A549 (cell line): ENCODE measurements around the gene ABHD12. TPM values are rescaled to one million over a fixed set of nuclear protein-coding genes. Genes with fewer than 3 reads are reported as not detected.

Experiments used
- ATAC-seq, 2 experiments: fragments of 200-7000 bp in 1 of 2; fragments of >200 bp in 1 of 2; cut with Nextera tagmentation in 1 of 2; cut with Tn5 transposase in 1 of 2; 3 replicates each; pipeline versions ENCODE4 v1.8.0 to v1.9.1; 2018 to 2020; ENCODE audit warnings: mild to moderate bottlenecking in 1 of 2, moderate library complexity in 1 of 2
- CTCF ChIA-PET: fragments of 300-600 bp; sonication (Branson Sonifier 250); formaldehyde crosslinking; extraction: SDS; loops from one replicate; lab custom pipeline; 2021; ENCODE audit warnings: antibody characterized with exemption, inconsistent platforms; lab: Yijun Ruan, JAX
- POLR2A ChIA-PET: fragments of 350-600 bp; formaldehyde crosslinking; extraction: SDS; loops from one replicate; lab custom pipeline; 2021; ENCODE audit warnings: antibody characterized with exemption, inconsistent platforms; lab: Yijun Ruan, JAX
- DNase-seq, 2 experiments: peaks; one replicate each; pipeline versions ENCODE4 v3.0.0 to v3.0.0-alpha.2; 2011 to 2016; ENCODE audit warnings: low read depth in 1 of 2, low spot score in 1 of 2
- FAIRE-seq: peaks from 2 replicates; lab custom pipeline; 2011; peaks lifted over from hg19 to GRCh38; lab: Jason Lieb, UNC
- H3K27ac ChIP-seq, 2 experiments: fragments of >200 bp; sonication (Bioruptor Twin); formaldehyde crosslinking; 3 replicates each; pipeline ENCODE4 v1.5.1; 2016 to 2017
- H3K4me1 ChIP-seq: fragments of >200 bp; sonication (Bioruptor Twin); formaldehyde crosslinking; 3 replicates; pipeline ENCODE4 v1.6.1; 2016
- H3K4me2 ChIP-seq: fragments of >200 bp; sonication (Bioruptor Twin); formaldehyde crosslinking; 3 replicates; pipeline ENCODE4 v1.6.1; 2016
- H3K4me3 ChIP-seq: fragments of >200 bp; sonication (Bioruptor Twin); formaldehyde crosslinking; 3 replicates; pipeline ENCODE4 v1.5.1; 2016
- H3K9me3 ChIP-seq: fragments of >200 bp; sonication (Bioruptor Twin); formaldehyde crosslinking; 3 replicates; pipeline ENCODE4 v1.6.1; 2016
- BHLHE40 ChIP-seq: IDR thresholded peaks from 2 replicates; pipeline ENCODE4 v1.6.1; 2012; ENCODE audit warnings: low read depth, low read length, inconsistent platforms
- CBX8 ChIP-seq: fragments of 200-600 bp; sonication (generic); IDR thresholded peaks from 2 replicates; pipeline ENCODE4 v1.6.1; 2016
- ESRRA ChIP-seq: fragments of 150-350 bp; IDR thresholded peaks from 2 replicates; pipeline ENCODE4 v1.6.1; 2014; ENCODE audit warnings: mild to moderate bottlenecking, low read length, borderline replicate concordance
- FOSB ChIP-seq: fragments of 250-450 bp; sonication (Bioruptor Pico); IDR thresholded peaks from 2 replicates; pipeline ENCODE4 v1.5.0; 2020; ENCODE audit warnings: mild to moderate bottlenecking, moderate library complexity
- FOSL2 ChIP-seq, 2 experiments: fragments of 450-650 bp in 1 of 2; fragments of >200 bp in 1 of 2; sonication (Bioruptor Twin) in 1 of 2; formaldehyde crosslinking; IDR thresholded peaks; 2 replicates each; pipeline versions ENCODE4 v1.5.0 to v1.6.1; 2016 to 2020; ENCODE audit warnings: mild to moderate bottlenecking in 1 of 2, moderate library complexity in 1 of 2
- GATA3 ChIP-seq: IDR thresholded peaks from 2 replicates; pipeline ENCODE4 v1.6.1; 2012; ENCODE audit warnings: borderline replicate concordance
- HEYL ChIP-seq: fragments of 250-450 bp; sonication (Bioruptor Pico); IDR thresholded peaks from 2 replicates; pipeline ENCODE4 v1.8.0; 2021; ENCODE audit warnings: mild to moderate bottlenecking, moderate library complexity
- HOXA7 ChIP-seq: fragments of 250-450 bp; sonication (Bioruptor Pico); IDR thresholded peaks from 2 replicates; pipeline ENCODE4 v1.5.0; 2020; ENCODE audit warnings: mild to moderate bottlenecking, moderate library complexity
- HOXB13 ChIP-seq: fragments of 250-450 bp; sonication (Bioruptor Pico); IDR thresholded peaks from 2 replicates; pipeline ENCODE4 v1.5.0; 2020; ENCODE audit warnings: low read depth, mild to moderate bottlenecking, moderate library complexity
- JUNB ChIP-seq: fragments of >200 bp; sonication (Bioruptor Twin); formaldehyde crosslinking; IDR thresholded peaks from 2 replicates; pipeline ENCODE4 v1.6.1; 2016
- KDM5A ChIP-seq: fragments of 200-600 bp; sonication (generic); IDR thresholded peaks from 2 replicates; pipeline ENCODE4 v1.6.1; 2016; ENCODE audit warnings: antibody characterized with exemption, mild to moderate bottlenecking
- MAFK ChIP-seq: fragments of 450-650 bp; IDR thresholded peaks from 2 replicates; pipeline ENCODE4 v1.6.1; 2014; ENCODE audit not compliant: partially characterized antibody
- MYC ChIP-seq: IDR thresholded peaks from 2 replicates; pipeline ENCODE4 v1.6.1; 2012; ENCODE audit warnings: mild to moderate bottlenecking, inconsistent platforms, low read length, improper control_type of control experiment, borderline replicate concordance
- NPAS2 ChIP-seq: fragments of 250-450 bp; sonication (Bioruptor Pico); IDR thresholded peaks from 2 replicates; pipeline ENCODE4 v1.8.0; 2022; ENCODE audit warnings: mild to moderate bottlenecking, moderate library complexity, borderline replicate concordance
- NR3C1 ChIP-seq: fragments of >200 bp; sonication (Bioruptor Twin); formaldehyde crosslinking; IDR thresholded peaks from 3 replicates; pipeline ENCODE4 v1.6.1; 2017
- PHF8 ChIP-seq: fragments of 200-600 bp; sonication (generic); IDR thresholded peaks from 2 replicates; pipeline ENCODE4 v1.6.1; 2016; ENCODE audit warnings: low read depth, mild to moderate bottlenecking, antibody characterized with exemption, moderate library complexity, borderline replicate concordance
- POLR2A ChIP-seq: IDR thresholded peaks from 2 replicates; pipeline ENCODE4 v1.6.1; 2012; ENCODE audit warnings: mild to moderate bottlenecking, low read length
- POLR2AphosphoS2 ChIP-seq: conservative IDR thresholded peaks from 2 replicates; pipeline ENCODE4 v1.6.1; 2012; ENCODE audit warnings: low read length, improper control_type of control experiment, inconsistent platforms
- RAD21 ChIP-seq, 2 experiments: fragments of >200 bp in 1 of 2; sonication (Bioruptor Twin) in 1 of 2; formaldehyde crosslinking in 1 of 2; IDR thresholded peaks in 1 of 2; conservative IDR thresholded peaks in 1 of 2; 2 replicates in 1 of 2; 3 replicates in 1 of 2; pipeline ENCODE4 v1.6.1; 2012 to 2018; ENCODE audit warnings: inconsistent platforms in 1 of 2
- RARB ChIP-seq: fragments of 250-450 bp; sonication (Bioruptor Pico); IDR thresholded peaks from 2 replicates; pipeline ENCODE4 v1.8.0; 2021; ENCODE audit warnings: mild to moderate bottlenecking, moderate library complexity
- RFX5 ChIP-seq: fragments of 450-650 bp; IDR thresholded peaks from 2 replicates; pipeline ENCODE4 v1.7.1; 2014; ENCODE audit warnings: antibody characterized with exemption, mild to moderate bottlenecking, moderate library complexity
- RNF2 ChIP-seq: fragments of 200-600 bp; sonication (generic); IDR thresholded peaks from 2 replicates; pipeline ENCODE4 v1.6.1; 2016; ENCODE audit warnings: low read depth, mild to moderate bottlenecking, antibody characterized with exemption, moderate library complexity, borderline replicate concordance
- SMC3 ChIP-seq: fragments of >200 bp; sonication (Bioruptor Twin); formaldehyde crosslinking; IDR thresholded peaks from 3 replicates; pipeline ENCODE4 v1.6.1; 2018; ENCODE audit warnings: inconsistent platforms
- TP53 ChIP-seq: fragments of 250-450 bp; sonication (Bioruptor Pico); IDR thresholded peaks from 2 replicates; pipeline ENCODE4 v1.5.0; 2021; ENCODE audit warnings: mild to moderate bottlenecking, moderate library complexity
- WGBS: methylation state at CpG from one replicate; pipeline ENCODE4 v1.1.6; 2017; ENCODE audit errors: missing lambda C conversion rate; 5-methylcytosine and 5-hydroxymethylcytosine counted together
- polyA minus RNA-seq: library from RNA; depleted of rRNA, polyadenylated mRNA; stranded (reverse); fragments of >200 nt; gene quantifications from 2 replicates; pipeline ENCODE4 v1.2.3, GENCODE V29; 2011; rRNA and poly(A)+ RNA removed
- polyA plus RNA-seq, 4 experiments: library from polyadenylated mRNA; depleted of rRNA in 3 of 4; stranded (reverse); fragments of >200 nt; fragmentation: RNase III in 1 of 4; extraction: RNeasy Plus Mini Kit Qiagen cat#74134 plus additional on column Dnase treatment in 1 of 4; gene quantifications; 2 replicates in 3 of 4; 3 replicates in 1 of 4; pipeline ENCODE4 v1.2.3, GENCODE V29; 2011 to 2017
- TF ChIP-seq, protein P1 (sequence below): fragments of 250-450 bp; sonication (Bioruptor Pico); IDR thresholded peaks from 2 replicates; pipeline ENCODE4 v1.5.0; 2021; ENCODE audit warnings: mild to moderate bottlenecking, moderate library complexity, borderline replicate concordance
- TF ChIP-seq, protein P2 (sequence below): fragments of 150-350 bp; IDR thresholded peaks from 2 replicates; pipeline ENCODE4 v1.6.1; 2014; ENCODE audit warnings: low read depth, mild to moderate bottlenecking, low read length
- TF ChIP-seq, protein P3 (sequence below): IDR thresholded peaks from 2 replicates; pipeline ENCODE4 v1.6.1; 2012
- TF ChIP-seq, protein P4 (sequence below): fragments of >200 bp; sonication (Bioruptor Twin); formaldehyde crosslinking; IDR thresholded peaks from 3 replicates; pipeline ENCODE4 v1.6.1; 2016
- TF ChIP-seq, protein P5 (sequence below): IDR thresholded peaks from 2 replicates; pipeline ENCODE4 v1.6.1; 2012; ENCODE audit warnings: low read depth, borderline replicate concordance
- TF ChIP-seq, protein P6 (sequence below): IDR thresholded peaks from 2 replicates; pipeline ENCODE4 v1.6.1; 2012
- TF ChIP-seq, protein P7 (sequence below): fragments of 250-450 bp; sonication (Bioruptor Pico); IDR thresholded peaks from 2 replicates; pipeline ENCODE4 v1.5.0; 2020; ENCODE audit warnings: low read depth, mild to moderate bottlenecking, moderate library complexity

ABHD12 gene
- polyA plus RNA-seq (2011; rRNA removed) (54.3 and 59.1 TPM in 2 replicates), polyA plus RNA-seq (2017; fragmentation: RNase III; extraction: RNeasy Plus Mini Kit Qiagen cat#74134 plus additional on column Dnase treatment) (87.3 to 101 TPM (median 96.4 TPM) in 3 replicates), polyA minus RNA-seq (63.7 and 69.5 TPM in 2 replicates)
- polyA plus RNA-seq (2012; cell fraction: cytosol; rRNA removed): 55.8 and 64.5 TPM in 2 replicates
- 48.3 and 57.5 TPM in 2 replicates for polyA plus RNA-seq (2012; cell fraction: nucleus; rRNA removed)

DNA sequence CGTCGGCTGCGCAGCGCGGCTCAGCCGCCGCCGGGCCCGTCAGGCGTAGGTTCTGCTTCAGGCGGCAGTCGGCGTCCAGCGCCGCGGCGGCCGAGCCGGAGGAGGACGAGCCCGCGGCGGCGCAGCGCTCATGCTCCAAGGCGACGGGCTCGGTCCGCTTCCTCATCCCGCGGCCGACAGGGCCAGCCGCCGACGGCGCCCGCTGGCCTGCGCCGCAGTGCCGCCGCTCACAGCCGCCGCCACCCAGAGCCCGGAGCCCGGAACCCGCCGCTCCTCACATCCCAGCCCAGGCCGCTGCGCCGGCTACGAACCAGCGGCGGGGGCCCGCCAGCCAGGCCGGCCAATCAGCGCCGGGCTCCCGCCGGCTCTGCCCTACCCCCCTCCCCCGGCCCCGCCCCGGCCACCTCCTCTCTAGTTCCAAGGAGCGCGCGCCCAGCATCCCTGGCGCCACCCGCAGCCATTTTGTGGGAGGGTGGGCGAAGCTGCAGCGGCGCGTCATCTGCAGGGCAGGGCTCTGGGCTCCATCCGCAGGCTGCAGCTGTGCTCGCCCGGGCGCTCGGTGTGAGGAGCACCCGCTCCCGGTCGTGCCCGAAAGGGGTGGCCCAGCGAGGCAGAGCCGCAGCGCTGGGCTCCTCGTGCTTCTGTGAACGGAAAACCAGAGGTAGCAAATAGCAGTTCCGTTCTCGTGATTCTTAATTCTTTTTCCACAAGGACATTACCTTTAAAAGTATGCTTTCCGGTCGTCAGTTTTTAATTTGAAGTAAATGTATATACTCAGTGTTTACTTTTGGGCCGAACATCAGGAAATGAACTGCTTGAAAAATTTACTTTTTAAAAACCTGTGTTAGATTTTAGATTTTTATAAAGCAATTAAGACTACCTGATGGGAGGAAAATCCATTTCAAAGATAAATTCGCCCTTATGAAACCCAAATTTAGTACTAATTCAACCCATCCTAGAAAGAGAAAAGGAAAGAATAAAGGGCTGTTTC is at the start of gene ABHD12:
Gene ABHD12 (minus strand): TSS at position 298 of the 991 bp plus-strand sequence. CDS start 132 bp downstream, at position 166.
- Histone ChIP-seq H3K4me2 (peak within 1 kb of the TSS; percentile 81), H3K4me1 (peaks cover 3% of the 10 kb centered on the region; the same call in 1 of the 3 replicates), H3K4me3 (peak within 1 kb of the TSS; percentile 95), H3K27ac (peak within 1 kb of the TSS; percentile 78 to 90), H3K9me3 (no peaks in the 10 kb centered on the region)
- no peak for FAIRE-seq
- WGBS: 2% methylated on average over 20 of the region's 91 CpGs
- DNase-seq: peak; percentile 96 to 97
- ChIA-PET POLR2A (interaction anchor here (0.5 to 1.7 kb wide), 21 partner anchors 17 to 911 kb away, joined by 3 to 13 read pairs (median 4); partner anchors contain the start of genes GINS1 and PYGB), CTCF (interaction anchor here (0.6 to 3.4 kb wide), 5 partner anchors 9 to 396 kb away, joined by 3 to 24 read pairs (median 4); partner anchors contain the start of gene PYGB)
- ATAC-seq: peak; percentile 95 to 98
- TF ChIP-seq MAFK: no peak
- no peak for TF ChIP-seq HEYL (CRISPR knock-in tag)
- 0 out of 2 replicates have a peak, but pooled peaks have one; percentile 30 for TF ChIP-seq RFX5
- TF ChIP-seq, protein P1, sequence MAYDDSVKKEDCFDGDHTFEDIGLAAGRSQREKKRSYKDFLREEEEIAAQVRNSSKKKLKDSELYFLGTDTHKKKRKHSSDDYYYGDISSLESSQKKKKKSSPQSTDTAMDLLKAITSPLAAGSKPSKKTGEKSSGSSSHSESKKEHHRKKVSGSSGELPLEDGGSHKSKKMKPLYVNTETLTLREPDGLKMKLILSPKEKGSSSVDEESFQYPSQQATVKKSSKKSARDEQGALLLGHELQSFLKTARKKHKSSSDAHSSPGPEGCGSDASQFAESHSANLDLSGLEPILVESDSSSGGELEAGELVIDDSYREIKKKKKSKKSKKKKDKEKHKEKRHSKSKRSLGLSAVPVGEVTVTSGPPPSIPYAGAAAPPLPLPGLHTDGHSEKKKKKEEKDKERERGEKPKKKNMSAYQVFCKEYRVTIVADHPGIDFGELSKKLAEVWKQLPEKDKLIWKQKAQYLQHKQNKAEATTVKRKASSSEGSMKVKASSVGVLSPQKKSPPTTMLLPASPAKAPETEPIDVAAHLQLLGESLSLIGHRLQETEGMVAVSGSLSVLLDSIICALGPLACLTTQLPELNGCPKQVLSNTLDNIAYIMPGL (CRISPR knock-in tag): no peak
- no peak for TF ChIP-seq GATA3
- TF ChIP-seq FOSL2 (IDR thresholded peaks at IDR 0.05): no peak
- TF ChIP-seq FOSL2 (CRISPR knock-in tag; IDR thresholded peaks at IDR 0.05): no peak; the same call in 1 of the 2 replicates
- TF ChIP-seq, protein P2, sequence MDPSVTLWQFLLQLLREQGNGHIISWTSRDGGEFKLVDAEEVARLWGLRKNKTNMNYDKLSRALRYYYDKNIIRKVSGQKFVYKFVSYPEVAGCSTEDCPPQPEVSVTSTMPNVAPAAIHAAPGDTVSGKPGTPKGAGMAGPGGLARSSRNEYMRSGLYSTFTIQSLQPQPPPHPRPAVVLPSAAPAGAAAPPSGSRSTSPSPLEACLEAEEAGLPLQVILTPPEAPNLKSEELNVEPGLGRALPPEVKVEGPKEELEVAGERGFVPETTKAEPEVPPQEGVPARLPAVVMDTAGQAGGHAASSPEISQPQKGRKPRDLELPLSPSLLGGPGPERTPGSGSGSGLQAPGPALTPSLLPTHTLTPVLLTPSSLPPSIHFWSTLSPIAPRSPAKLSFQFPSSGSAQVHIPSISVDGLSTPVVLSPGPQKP: no peak
- TF ChIP-seq, protein P3, sequence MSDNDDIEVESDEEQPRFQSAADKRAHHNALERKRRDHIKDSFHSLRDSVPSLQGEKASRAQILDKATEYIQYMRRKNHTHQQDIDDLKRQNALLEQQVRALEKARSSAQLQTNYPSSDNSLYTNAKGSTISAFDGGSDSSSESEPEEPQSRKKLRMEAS: peak; percentile 85
- TF ChIP-seq HOXB13: no peak
- TF ChIP-seq, protein P4, sequence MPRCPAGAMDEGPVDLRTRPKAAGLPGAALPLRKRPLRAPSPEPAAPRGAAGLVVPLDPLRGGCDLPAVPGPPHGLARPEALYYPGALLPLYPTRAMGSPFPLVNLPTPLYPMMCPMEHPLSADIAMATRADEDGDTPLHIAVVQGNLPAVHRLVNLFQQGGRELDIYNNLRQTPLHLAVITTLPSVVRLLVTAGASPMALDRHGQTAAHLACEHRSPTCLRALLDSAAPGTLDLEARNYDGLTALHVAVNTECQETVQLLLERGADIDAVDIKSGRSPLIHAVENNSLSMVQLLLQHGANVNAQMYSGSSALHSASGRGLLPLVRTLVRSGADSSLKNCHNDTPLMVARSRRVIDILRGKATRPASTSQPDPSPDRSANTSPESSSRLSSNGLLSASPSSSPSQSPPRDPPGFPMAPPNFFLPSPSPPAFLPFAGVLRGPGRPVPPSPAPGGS: peak; percentile 51; the same call in 1 of the 3 replicates
- no peak for TF ChIP-seq NPAS2
- TF ChIP-seq NR3C1: no peak
- TF ChIP-seq POLR2A: peak; percentile 93
- no peak for TF ChIP-seq JUNB
- no peak for TF ChIP-seq TP53 (CRISPR knock-in tag)
- TF ChIP-seq ESRRA: no peak
- peak; percentile 88; the same call in 1 of the 2 replicates for TF ChIP-seq PHF8
- no peak for TF ChIP-seq POLR2AphosphoS2
- TF ChIP-seq CBX8: no peak
- TF ChIP-seq BHLHE40: no peak
- TF ChIP-seq, protein P5, sequence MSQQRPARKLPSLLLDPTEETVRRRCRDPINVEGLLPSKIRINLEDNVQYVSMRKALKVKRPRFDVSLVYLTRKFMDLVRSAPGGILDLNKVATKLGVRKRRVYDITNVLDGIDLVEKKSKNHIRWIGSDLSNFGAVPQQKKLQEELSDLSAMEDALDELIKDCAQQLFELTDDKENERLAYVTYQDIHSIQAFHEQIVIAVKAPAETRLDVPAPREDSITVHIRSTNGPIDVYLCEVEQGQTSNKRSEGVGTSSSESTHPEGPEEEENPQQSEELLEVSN: peak; percentile 70
- TF ChIP-seq, protein P6, sequence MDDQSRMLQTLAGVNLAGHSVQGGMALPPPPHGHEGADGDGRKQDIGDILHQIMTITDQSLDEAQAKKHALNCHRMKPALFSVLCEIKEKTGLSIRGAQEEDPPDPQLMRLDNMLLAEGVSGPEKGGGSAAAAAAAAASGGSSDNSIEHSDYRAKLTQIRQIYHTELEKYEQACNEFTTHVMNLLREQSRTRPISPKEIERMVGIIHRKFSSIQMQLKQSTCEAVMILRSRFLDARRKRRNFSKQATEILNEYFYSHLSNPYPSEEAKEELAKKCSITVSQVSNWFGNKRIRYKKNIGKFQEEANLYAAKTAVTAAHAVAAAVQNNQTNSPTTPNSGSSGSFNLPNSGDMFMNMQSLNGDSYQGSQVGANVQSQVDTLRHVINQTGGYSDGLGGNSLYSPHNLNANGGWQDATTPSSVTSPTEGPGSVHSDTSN: no peak; the same call in 1 of the 2 replicates
- TF ChIP-seq RARB (CRISPR knock-in tag): no peak
- TF ChIP-seq KDM5A: no peak
- TF ChIP-seq FOSB: no peak
- TF ChIP-seq RNF2: no peak
- TF ChIP-seq HOXA7 (CRISPR knock-in tag): no peak
- TF ChIP-seq RAD21 (conservative IDR thresholded peaks at IDR 0.05 in 1 of 2, IDR thresholded peaks at IDR 0.05 in 1 of 2): peak in 1 of 2 experiments; percentile 20; a peak in 1 of 5 replicates
- peak; percentile 90 for TF ChIP-seq MYC
- 0 out of 3 replicates have a peak, but pooled peaks have one; percentile 10 for TF ChIP-seq SMC3
- TF ChIP-seq, protein P7, sequence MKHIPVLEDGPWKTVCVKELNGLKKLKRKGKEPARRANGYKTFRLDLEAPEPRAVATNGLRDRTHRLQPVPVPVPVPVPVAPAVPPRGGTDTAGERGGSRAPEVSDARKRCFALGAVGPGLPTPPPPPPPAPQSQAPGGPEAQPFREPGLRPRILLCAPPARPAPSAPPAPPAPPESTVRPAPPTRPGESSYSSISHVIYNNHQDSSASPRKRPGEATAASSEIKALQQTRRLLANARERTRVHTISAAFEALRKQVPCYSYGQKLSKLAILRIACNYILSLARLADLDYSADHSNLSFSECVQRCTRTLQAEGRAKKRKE (CRISPR knock-in tag): peak; percentile 68
